Cardiac fibroblast (primary cell): ENCODE data around the gene FGF4.
"Not testable (repeated sequence)": the region's sequence is repeated elsewhere in the genome, so short reads cannot be mapped to it uniquely, and the experiment has no call there.

Experiments
- DNase-seq, 2 donors: peaks; one replicate each; pipeline versions ENCODE4 v3.0.0 to v3.0.0-alpha.2; 2010; ENCODE audit warnings: low read depth in 2 of 2
- H3K4me3 ChIP-seq, 2 donors: replicated peaks in 1 of 2; 1 replicate in 1 of 2; 2 replicates in 1 of 2; pipeline ENCODE4 v1.5.1; 2011; ENCODE audit warnings: low read depth in 2 of 2, low read length in 2 of 2, mild to moderate bottlenecking in 2 of 2, moderate library complexity in 1 of 2
- TF ChIP-seq, protein P1 (sequence below): IDR thresholded peaks from one replicate; pipeline ENCODE4 v1.5.1; 2011; ENCODE audit warnings: low read depth, mild to moderate bottlenecking, low read length, inconsistent platforms

FGF4 gene

DNA sequence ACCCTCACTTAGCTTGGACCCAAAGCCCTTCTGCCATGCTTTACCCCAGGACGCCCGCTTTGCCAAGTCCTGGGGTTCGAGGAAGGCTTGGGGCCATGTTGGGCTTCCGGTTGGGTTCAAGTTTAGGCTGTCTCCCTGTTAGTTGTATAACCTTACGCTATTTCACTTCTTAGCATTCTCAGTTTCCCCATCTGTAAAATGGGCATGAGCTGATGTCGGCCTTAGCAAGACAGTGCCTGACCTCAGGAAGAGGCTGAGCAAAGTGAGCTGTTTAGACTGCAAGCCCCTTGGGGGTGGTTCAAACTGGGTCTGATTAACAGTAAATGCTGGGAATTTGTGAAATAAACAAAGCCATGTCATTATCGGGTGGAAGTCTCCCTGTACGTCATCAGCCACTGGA is 3.2 kb upstream of the FGF4 start:
- TF ChIP-seq, protein P1, sequence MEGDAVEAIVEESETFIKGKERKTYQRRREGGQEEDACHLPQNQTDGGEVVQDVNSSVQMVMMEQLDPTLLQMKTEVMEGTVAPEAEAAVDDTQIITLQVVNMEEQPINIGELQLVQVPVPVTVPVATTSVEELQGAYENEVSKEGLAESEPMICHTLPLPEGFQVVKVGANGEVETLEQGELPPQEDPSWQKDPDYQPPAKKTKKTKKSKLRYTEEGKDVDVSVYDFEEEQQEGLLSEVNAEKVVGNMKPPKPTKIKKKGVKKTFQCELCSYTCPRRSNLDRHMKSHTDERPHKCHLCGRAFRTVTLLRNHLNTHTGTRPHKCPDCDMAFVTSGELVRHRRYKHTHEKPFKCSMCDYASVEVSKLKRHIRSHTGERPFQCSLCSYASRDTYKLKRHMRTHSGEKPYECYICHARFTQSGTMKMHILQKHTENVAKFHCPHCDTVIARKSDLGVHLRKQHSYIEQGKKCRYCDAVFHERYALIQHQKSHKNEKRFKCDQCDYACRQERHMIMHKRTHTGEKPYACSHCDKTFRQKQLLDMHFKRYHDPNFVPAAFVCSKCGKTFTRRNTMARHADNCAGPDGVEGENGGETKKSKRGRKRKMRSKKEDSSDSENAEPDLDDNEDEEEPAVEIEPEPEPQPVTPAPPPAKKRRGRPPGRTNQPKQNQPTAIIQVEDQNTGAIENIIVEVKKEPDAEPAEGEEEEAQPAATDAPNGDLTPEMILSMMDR = no peak
- H3K4me3 ChIP-seq = no peak overlapping the region
- no peak for DNase-seq

DNA sequence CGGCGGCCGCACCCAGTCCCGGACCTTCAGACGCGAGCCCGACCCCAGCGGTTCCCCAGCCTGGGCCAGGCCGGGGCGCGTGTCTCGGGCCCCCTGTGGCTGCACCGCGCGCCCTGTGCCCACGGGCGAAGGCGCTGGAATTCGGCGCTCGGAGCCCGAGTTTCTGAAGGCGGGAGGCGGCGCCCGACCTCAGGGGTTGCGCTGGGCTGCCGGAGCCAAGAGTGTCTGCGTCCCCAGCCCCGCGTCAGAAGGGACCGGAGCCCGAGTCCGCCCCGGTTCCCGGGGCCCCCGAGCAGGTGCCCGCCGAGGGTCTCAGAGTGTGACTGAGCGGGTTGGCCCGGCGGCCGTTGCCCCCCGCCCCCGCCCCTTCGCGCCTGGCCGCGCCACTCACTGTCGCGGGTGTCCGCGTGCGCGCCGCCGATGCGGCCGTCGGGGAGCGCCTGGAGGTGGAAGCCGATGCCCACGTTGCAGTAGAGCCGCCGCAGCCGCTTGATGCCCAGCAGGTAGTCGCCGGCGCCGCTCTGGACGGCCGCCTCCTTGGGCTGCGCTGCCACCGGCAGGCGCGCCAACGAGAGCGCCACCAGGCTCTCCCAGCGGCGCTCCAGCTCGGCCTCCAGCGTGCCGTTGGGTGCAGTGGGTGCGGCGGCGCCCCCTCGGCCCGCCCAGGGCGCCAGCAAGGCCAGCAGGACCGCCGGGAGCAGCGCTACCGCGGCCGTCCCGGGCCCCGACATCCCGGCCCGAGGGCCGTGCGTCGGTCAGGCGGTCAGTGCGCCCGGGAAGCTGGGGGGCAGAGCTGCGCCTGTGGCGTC is 583 bp downstream of the FGF4 start:
- no peak for DNase-seq
- H3K4me3 ChIP-seq = no peak overlapping the region
- TF ChIP-seq, protein P1 = no peak

DNA sequence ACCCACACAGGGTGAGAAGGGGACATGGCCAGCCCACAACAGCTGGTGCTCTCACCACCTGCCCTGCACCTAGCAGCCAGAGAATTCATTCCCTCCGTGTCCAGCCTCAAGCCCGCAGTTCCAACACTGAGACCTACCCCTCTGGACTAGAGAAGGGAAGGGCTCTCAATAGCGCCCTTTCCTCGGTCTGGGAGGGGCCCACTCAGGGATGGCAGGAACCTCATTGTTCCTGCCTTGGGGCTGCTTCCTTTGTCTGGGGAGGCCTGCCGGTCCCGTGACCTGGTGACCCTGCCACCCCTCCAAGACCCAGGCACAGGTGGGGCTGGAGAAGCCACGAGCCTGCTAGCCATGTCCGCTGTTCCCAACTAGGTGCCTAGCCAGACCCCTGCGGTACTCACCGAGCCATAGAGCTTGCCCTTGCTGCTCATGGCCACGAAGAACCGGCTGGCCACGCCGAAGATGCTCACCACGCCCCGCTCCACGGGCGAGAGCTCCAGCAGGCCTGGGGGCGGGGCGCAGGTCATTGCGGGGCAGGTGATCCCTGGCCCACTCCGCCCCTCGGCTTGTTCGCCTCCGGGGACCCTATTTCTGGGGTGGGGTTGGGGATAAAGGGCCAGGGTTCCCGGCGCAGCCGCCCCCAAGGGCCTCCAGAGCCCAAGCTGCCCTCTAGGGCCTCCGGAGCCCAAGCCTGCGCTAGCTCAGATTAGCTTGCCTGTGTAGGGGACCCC is 1.4 kb downstream of the FGF4 start:
- H3K4me3 ChIP-seq = no peak overlapping the region
- TF ChIP-seq, protein P1 = no peak
- DNase-seq = no peak

DNA sequence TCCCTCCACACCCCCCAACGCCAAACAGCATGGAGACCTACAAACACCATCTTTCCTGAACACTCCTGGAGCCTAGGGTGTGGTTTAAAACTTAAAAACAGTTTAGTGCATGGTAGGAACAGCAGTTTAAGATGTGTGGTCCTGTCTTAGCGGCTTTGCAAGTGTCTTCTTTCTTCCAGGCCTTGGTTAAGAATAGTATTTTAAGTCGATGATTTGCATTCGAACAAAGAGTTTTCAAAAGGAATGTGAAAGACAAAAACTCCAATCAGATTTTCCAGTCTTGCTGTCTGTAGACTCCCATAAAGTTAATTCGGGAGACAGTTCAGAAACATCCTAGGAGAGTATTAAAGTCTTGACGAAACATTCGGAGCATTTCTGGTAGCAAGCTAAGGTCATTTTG is 3.7 kb downstream of the FGF4 start:
- no peak for DNase-seq
- H3K4me3 ChIP-seq = no peak overlapping the region
- TF ChIP-seq, protein P1 = no peak

DNA sequence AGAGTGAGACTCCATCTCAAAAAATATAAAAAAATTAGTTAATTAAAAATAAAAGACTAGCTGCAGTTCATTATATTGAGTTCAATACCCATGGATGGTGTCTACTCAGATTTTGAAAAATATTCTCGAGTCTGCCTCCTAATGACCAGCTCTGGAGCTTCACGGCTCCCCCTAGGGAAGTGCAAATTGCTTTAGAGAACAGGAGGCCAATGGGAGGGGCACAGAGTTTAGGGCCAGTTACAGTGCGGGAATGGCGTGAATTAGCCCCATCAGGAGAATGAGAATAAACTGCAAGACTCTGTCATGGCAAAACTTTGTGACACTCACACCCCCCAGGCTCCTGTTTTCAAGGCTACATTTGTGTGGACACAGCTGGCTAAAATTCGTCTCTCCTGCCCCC is 4.6 kb downstream of the FGF4 start:
- TF ChIP-seq, protein P1 = no peak
- no peak overlapping the region for H3K4me3 ChIP-seq

DNA sequence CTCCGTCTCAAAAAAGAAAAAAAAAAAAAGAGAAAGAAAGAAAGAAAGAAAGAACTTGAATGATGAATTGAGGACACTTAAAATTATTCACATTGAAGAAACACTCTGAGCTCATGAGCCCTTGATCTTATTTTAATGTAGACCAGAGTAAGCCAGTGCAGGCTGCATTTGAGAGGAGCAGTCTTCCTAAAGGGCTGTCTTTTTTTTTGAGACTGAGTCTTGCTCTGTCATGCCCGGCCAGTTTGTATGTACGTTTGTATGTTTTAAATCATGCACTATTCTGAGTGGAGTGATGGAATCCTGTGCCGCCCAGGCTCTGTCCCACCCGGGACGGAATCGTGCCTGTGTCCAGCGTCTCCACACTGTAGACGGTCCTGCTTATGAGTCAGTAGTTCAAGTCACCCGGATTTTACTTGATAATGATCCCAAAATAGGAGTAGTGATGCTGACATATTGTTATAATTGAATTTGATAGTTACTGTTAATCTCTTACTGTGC is 9.6 kb downstream of the FGF4 start:
- no peak overlapping the region for H3K4me3 ChIP-seq
- TF ChIP-seq, protein P1 = no peak
- no peak for DNase-seq

More for the DNA sequence above, 4.6 kb downstream of the FGF4 start:
- DNase-seq = no peak

DNA sequence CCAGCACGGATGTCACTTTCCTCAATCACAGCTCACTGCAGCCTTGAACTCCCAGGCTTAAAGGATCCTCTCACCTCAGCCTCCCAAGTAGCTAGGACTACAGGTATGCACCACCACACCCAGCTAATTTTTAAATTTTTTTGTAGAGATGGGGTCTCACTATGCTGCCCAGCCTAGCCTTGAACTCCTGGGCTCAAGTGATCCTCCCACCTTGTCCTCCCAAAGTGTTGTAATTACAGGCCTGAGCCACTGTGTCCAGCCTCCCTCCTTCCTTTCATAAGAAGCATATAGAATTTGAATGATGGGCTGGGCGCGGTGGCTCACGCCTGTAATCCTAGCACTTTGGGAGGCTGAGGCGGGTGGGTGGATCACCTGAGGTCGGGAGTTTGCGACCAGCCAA is 10.2 kb downstream of the FGF4 start:
- not testable (repeated sequence) for H3K4me3 ChIP-seq, DNase-seq
